A673 (cell line): ENCODE measurements around the gene NCCRP1. TPM values are rescaled to one million over a fixed set of nuclear protein-coding genes. Genes with fewer than 3 reads are reported as not detected.

Source experiments
- BruUV-seq: library from RNA; stranded (reverse); fragments of 400-500 nt; replicated peaks from 2 replicates; lab custom pipeline; 2021; lab: Mats Ljungman, UMichigan
- CTCF ChIA-PET: fragments of 300-600 bp; sonication (Branson Sonifier 250); formaldehyde crosslinking; loops from one replicate; lab custom pipeline; 2022; ENCODE audit warnings: antibody characterized with exemption; lab: Charles Lee
- POLR2A ChIA-PET: fragments of 300-600 bp; sonication (Branson Sonifier 250); formaldehyde crosslinking; loops from one replicate; lab custom pipeline; 2022; ENCODE audit warnings: antibody characterized with exemption; ENCODE audit not compliant: low non-redundant PET; lab: Charles Lee
- DNase-seq: peaks from one replicate; pipeline ENCODE4 v3.0.0-alpha.2; 2015; ENCODE audit warnings: low spot score
- H3K27ac ChIP-seq: fragments of 200-600 bp; sonication (generic); 2 replicates; pipeline ENCODE4 v1.5.1; 2016; ENCODE audit warnings: mixed run types, low read depth, mild to moderate bottlenecking, mixed read lengths, antibody characterized with exemption, low read length; ENCODE audit not compliant: poor library complexity, severe bottlenecking
- H3K27me3 ChIP-seq: fragments of 200-600 bp; sonication (generic); replicated peaks from 2 replicates; pipeline ENCODE4 v1.6.1; 2017; ENCODE audit warnings: mixed run types, low read depth, mild to moderate bottlenecking, mixed read lengths, antibody characterized with exemption, low read length; ENCODE audit not compliant: insufficient read depth, poor library complexity
- H3K36me3 ChIP-seq: fragments of 200-600 bp; sonication (generic); 2 replicates; pipeline ENCODE4 v1.6.1; 2016; ENCODE audit warnings: mixed run types, mild to moderate bottlenecking, mixed read lengths, antibody characterized with exemption, low read length; ENCODE audit not compliant: insufficient read depth, poor library complexity, severe bottlenecking
- H3K4me1 ChIP-seq: fragments of 200-600 bp; sonication (generic); 2 replicates; pipeline ENCODE4 v1.6.1; 2017; ENCODE audit warnings: mixed run types, mild to moderate bottlenecking, mixed read lengths, antibody characterized with exemption, low read length; ENCODE audit not compliant: insufficient read depth, poor library complexity, severe bottlenecking
- H3K4me3 ChIP-seq: fragments of 200-600 bp; sonication (generic); 2 replicates; pipeline ENCODE4 v1.5.1; 2016; ENCODE audit warnings: low read depth, mixed run types, mild to moderate bottlenecking, mixed read lengths, low read length; ENCODE audit not compliant: poor library complexity, severe bottlenecking
- H3K9me3 ChIP-seq: fragments of 200-600 bp; sonication (generic); 2 replicates; pipeline ENCODE4 v1.6.1; 2016; ENCODE audit warnings: mixed run types, low read depth, mild to moderate bottlenecking, mixed read lengths, antibody characterized with exemption, low read length; ENCODE audit not compliant: poor library complexity, severe bottlenecking
- EZH2 ChIP-seq: fragments of 200-600 bp; sonication (generic); IDR thresholded peaks from 2 replicates; pipeline ENCODE4 v1.6.1; 2017; ENCODE audit warnings: borderline replicate concordance, low read depth, mild to moderate bottlenecking, mixed read lengths, antibody characterized with exemption, low read length; ENCODE audit not compliant: poor library complexity, severe bottlenecking
- intact Hi-C: fragments of 100-400 bp; cut with micrococcal nuclease; formaldehyde crosslinking; loops from one replicate; pipeline ENCODE4 v1.10.0; 2022; ENCODE audit not compliant: unreplicated experiment
- total RNA-seq: library from RNA; stranded (reverse); gene quantifications from 2 replicates; pipeline ENCODE4 v1.2.3, GENCODE V29; 2021
- TF ChIP-seq, protein P1 (sequence below): fragments of 300-800, 200-600 bp; sonication (generic); conservative IDR thresholded peaks from 2 replicates; pipeline ENCODE4 v1.5.1; 2017; ENCODE audit warnings: low read depth, mild to moderate bottlenecking, antibody characterized with exemption, low read length, moderate library complexity, mixed read lengths

The NCCRP1 gene
- total RNA-seq, 1 experiment from 2014 or later, result not detected

DNA sequence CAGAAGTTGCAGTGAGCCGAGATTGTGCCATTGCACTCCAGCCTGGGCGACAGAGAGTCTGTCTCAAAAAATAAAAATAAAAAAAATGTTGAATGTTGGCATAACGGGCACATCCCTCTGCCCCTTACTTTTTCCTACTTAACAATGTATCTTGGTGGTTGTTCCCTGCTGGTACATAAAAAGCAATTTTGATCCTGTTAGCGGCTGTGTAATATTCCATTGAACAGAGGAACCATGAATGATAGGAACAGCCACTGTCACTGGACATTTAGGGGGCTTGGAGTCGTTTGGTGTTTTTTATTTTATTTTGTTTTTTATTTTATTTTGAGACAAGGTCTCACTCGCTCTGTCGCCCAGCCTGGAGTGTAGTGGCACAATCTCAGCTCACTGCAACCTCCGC, 10.4 kb upstream of the NCCRP1 start:
- no peak overlapping the region for H3K27ac ChIP-seq
- H3K4me1 ChIP-seq, result no peaks in the 10 kb centered on the region
- TF ChIP-seq, protein P1, sequence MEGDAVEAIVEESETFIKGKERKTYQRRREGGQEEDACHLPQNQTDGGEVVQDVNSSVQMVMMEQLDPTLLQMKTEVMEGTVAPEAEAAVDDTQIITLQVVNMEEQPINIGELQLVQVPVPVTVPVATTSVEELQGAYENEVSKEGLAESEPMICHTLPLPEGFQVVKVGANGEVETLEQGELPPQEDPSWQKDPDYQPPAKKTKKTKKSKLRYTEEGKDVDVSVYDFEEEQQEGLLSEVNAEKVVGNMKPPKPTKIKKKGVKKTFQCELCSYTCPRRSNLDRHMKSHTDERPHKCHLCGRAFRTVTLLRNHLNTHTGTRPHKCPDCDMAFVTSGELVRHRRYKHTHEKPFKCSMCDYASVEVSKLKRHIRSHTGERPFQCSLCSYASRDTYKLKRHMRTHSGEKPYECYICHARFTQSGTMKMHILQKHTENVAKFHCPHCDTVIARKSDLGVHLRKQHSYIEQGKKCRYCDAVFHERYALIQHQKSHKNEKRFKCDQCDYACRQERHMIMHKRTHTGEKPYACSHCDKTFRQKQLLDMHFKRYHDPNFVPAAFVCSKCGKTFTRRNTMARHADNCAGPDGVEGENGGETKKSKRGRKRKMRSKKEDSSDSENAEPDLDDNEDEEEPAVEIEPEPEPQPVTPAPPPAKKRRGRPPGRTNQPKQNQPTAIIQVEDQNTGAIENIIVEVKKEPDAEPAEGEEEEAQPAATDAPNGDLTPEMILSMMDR, result no peak
- no peak for TF ChIP-seq EZH2
- H3K4me3 ChIP-seq, result no peak overlapping the region
- no peaks in the 10 kb centered on the region for H3K27me3 ChIP-seq
- ChIA-PET POLR2A (interaction anchor here (0.7 kb wide), 1 partner anchor 232 kb away, joined by 3 read pairs; no protein-coding TSS in a partner anchor), CTCF (no interaction called here)
- H3K36me3 ChIP-seq, result no peaks in the 10 kb centered on the region
- DNase-seq, result no peak
- intact Hi-C loops, result loop anchor here (5.0 kb wide), 1 partner anchor 64 kb away; no protein-coding TSS in a partner anchor
- no peaks in the 10 kb centered on the region for H3K9me3 ChIP-seq
- no TSS peak for BruUV-seq

DNA sequence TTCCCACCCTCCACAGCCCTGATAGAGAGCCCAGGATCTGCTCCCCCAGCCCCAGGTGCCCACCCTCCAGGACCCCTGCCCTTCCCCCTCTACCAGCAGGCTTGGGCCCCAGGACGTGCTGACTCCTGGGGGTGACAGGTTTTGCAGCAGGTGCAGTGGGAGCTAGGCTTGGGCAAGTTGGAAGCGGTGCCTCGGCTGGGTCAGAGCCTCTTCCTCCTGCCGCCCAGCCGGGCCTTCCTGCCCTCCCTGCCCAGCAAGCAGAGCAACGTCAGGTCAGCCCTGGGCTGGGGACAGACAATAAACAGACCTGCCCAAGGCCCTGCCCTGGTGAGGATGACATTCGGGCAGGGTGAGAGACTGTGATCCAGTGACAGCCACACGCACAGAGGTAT, 9.2 kb upstream of the NCCRP1 start:
- Histone ChIP-seq H3K9me3 (no peaks in the 10 kb centered on the region), H3K4me3 (no peak overlapping the region), H3K4me1 (no peaks in the 10 kb centered on the region), H3K36me3 (no peaks in the 10 kb centered on the region), H3K27ac (no peak overlapping the region), H3K27me3 (no peaks in the 10 kb centered on the region)
- POLR2A ChIA-PET, result no interaction called here
- CTCF ChIA-PET, result no interaction called here
- TF ChIP-seq, protein P1, result 0 out of 2 replicates have a peak, but pooled peaks have one; percentile 22
- no peak for TF ChIP-seq EZH2
- intact Hi-C loops, result loop anchor here (5.0 kb wide), 1 partner anchor 65 kb away; no protein-coding TSS in a partner anchor
- DNase-seq, result no peak
- BruUV-seq, result no TSS peak

DNA sequence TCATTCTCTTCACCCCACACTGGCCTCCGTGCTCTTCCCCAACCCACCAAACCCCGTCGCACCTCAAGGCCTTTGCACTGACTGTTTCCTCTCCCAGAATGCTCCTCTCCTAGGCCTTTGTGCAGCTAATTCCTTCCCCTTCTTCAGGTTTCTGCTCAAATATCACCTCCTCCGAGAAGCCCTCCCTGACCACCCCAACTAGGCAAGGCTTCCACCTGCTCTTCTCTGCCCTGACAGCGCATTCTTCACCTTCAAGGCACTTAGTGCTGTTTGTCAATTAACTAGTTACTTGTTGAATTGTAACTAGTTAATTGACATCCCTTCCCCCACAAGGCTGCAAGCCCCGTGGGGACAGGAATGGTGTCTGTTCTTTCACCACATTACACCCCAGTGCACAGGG, 7.8 kb upstream of the NCCRP1 start:
- BruUV-seq, result no TSS peak
- POLR2A ChIA-PET, result no interaction called here
- Histone ChIP-seq H3K4me3 (no peak overlapping the region), H3K9me3 (no peaks in the 10 kb centered on the region), H3K4me1 (no peaks in the 10 kb centered on the region), H3K27me3 (no peaks in the 10 kb centered on the region), H3K36me3 (no peaks in the 10 kb centered on the region), H3K27ac (no peak overlapping the region)
- no peak for DNase-seq
- no peak for TF ChIP-seq EZH2
- TF ChIP-seq, protein P1, result no peak
- CTCF ChIA-PET, result no interaction called here
- intact Hi-C loops, result loop anchor here (5.0 kb wide), 1 partner anchor 67 kb away; no protein-coding TSS in a partner anchor
